Subcutaneous abdominal adipose tissue (tissue), 5 donors: ENCODE data around the gene TMEM225B.
"Not testable (repeated sequence)": the region's sequence is repeated elsewhere in the genome, so short reads cannot be mapped to it uniquely, and the experiment has no call there.

ENCODE experiments used
- H3K27ac ChIP-seq: one replicate; pipeline ENCODE4 v1.7.0; 2013; ENCODE audit warnings: low read depth, mild to moderate bottlenecking, inconsistent platforms, low read length, moderate library complexity
- H3K27me3 ChIP-seq, 5 donors: one replicate each; pipeline ENCODE4 v1.7.0; 2013; ENCODE audit warnings: low read length in 5 of 5, inconsistent platforms in 1 of 5; ENCODE audit not compliant: control insufficient read depth in 5 of 5, insufficient read depth in 4 of 5
- H3K36me3 ChIP-seq, 5 donors: one replicate each; pipeline ENCODE4 v1.7.0; 2013; ENCODE audit warnings: low read length in 5 of 5; ENCODE audit not compliant: control insufficient read depth in 5 of 5, insufficient read depth in 5 of 5
- H3K4me1 ChIP-seq, 5 donors: one replicate each; pipeline ENCODE4 v1.7.0; 2013; ENCODE audit warnings: low read length in 5 of 5, mild to moderate bottlenecking in 3 of 5, moderate library complexity in 1 of 5; ENCODE audit not compliant: control insufficient read depth in 5 of 5, insufficient read depth in 5 of 5
- H3K4me3 ChIP-seq, 5 donors: one replicate each; pipeline ENCODE4 v1.7.0; 2013; ENCODE audit warnings: low read length in 5 of 5, low read depth in 1 of 5
- H3K9ac ChIP-seq, 5 donors: one replicate each; pipeline ENCODE4 v1.7.0; 2013; ENCODE audit warnings: low read length in 5 of 5, mild to moderate bottlenecking in 4 of 5, moderate library complexity in 3 of 5
- H3K9me3 ChIP-seq, 5 donors: one replicate each; pipeline ENCODE4 v1.7.0; 2013; ENCODE audit warnings: low read length in 5 of 5; ENCODE audit not compliant: control insufficient read depth in 5 of 5
- donor health status: healthy.
- donor health status: healthy.
- donor health status: healthy.
- donor health status: healthy.
- donor health status: healthy.

The TMEM225B gene

DNA sequence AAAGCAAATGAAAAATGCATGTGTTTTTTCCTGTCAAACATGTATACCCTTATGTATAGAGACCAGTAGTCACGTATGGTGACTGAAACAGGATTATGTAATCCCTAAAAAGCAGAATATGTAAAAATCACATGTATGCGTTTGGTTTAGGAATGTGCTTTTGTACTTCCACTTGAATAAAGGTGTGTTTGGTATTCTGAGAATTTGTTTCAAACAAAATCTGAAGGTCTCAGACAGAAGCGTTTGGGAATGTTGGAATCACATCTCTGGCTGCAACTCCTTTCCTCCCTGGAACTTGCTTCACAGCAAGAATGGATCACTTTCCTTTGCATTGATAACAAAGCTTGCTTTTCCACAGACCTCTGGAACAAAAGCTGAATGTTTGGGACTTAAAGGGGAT is 21.8 kb upstream of the TMEM225B start:
- H3K9me3 ChIP-seq: no peaks in the 10 kb centered on the region
- H3K27me3 ChIP-seq: no peaks in the 10 kb centered on the region
- H3K9ac ChIP-seq: no peak overlapping the region
- no peak overlapping the region for H3K27ac ChIP-seq
- H3K4me1 ChIP-seq: peaks cover 0 to 16% (median 13%) of the 10 kb centered on the region in 5 donors
- no peak overlapping the region for H3K4me3 ChIP-seq
- H3K36me3 ChIP-seq: peaks cover 19 to 31% (median 28%) of the 10 kb centered on the region in 5 donors

DNA sequence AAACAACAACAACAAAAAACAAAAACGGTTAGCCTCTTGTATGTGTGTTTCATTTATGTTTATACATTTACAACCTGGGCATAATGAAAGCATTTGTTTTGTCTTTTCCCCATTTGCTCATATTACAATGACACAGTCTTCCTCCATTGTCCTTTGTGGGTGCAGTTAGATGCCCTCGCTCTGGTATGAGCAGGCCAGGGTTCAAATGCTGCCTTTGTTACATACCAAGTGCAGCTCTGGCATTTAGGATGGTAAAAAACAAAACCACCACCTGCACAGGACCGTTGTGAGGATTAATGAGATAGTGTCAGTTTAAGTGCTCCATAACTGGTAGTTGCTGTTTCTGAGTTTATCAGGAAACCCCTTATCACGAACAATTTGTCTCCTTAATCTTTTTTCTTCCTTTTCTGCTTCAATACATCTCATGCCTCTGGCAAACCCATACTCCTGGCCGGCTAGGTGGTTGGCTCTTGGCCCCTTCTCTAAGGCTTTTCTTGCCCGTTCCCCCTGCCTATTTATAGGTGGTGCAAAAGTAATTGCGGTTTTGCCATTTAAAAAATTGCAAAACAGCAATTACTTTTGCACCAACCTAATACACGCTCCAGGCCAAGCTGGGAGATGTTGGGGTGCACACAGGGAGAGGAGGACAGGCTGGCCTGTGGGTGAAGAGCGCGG is 18.6 kb upstream of the TMEM225B start:
- H3K4me1 ChIP-seq: peaks cover 0 to 16% (median 13%) of the 10 kb centered on the region in 5 donors
- H3K4me3 ChIP-seq: peak overlapping the region in 4 of 5 donors; percentile 71 to 77 (median 72)
- no peaks in the 10 kb centered on the region for H3K9me3 ChIP-seq
- no peaks in the 10 kb centered on the region for H3K27me3 ChIP-seq
- no peak overlapping the region for H3K27ac ChIP-seq
- peaks cover 0 to 4% (median 0%) of the 10 kb centered on the region in 5 donors for H3K36me3 ChIP-seq
- peak overlapping the region in 4 of 5 donors; percentile 29 to 75 (median 68) for H3K9ac ChIP-seq

DNA sequence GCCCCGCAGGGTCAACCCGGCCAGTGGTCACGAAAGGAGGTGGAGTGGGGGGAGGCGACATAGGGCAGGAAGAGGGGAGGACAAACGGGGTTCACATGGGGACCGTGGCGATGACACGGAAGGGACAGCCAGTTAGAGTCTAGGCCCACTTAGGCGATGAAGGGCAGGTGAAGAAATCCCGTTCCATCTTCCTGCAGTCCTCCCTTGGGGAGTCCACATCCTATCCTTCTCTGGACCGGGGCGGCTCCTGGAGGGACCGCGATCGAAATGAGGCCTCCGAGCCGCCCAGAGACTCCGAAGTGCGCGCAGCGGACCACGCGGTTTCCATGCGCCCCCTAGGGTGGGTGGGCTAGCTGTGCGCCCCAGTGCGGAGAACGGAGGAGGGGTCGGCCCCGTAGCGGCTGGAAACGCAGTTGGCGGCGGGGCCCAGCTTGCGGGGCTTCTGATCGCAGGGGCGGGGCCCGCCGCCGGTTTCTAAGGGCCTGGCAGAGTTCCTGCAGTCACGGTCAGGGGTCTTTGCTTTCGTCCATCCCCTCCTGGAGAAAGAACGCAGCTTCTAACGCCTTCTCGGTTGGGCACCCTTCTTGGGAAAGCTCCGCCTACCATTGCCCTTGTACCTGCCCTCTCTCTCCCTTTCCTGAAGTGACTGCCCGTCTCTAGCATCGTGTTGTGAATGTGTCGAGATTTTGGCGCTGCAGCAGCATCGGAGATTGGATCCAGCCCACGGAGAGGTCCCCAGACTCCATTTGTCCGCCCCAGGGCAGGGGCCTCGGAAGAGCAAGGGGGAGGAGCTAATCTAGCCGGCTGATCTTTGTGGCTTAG is 17.9 kb upstream of the TMEM225B start:
- Histone ChIP-seq H3K36me3 (no peaks in the 10 kb centered on the region), H3K9ac (peak overlapping the region; percentile 29 to 75 (median 66)), H3K4me1 (peaks cover 0 to 16% (median 13%) of the 10 kb centered on the region in 5 donors), H3K27me3 (no peaks in the 10 kb centered on the region), H3K4me3 (peak overlapping the region; percentile 71 to 77 (median 72)), H3K9me3 (no peaks in the 10 kb centered on the region), H3K27ac (no peak overlapping the region)

DNA sequence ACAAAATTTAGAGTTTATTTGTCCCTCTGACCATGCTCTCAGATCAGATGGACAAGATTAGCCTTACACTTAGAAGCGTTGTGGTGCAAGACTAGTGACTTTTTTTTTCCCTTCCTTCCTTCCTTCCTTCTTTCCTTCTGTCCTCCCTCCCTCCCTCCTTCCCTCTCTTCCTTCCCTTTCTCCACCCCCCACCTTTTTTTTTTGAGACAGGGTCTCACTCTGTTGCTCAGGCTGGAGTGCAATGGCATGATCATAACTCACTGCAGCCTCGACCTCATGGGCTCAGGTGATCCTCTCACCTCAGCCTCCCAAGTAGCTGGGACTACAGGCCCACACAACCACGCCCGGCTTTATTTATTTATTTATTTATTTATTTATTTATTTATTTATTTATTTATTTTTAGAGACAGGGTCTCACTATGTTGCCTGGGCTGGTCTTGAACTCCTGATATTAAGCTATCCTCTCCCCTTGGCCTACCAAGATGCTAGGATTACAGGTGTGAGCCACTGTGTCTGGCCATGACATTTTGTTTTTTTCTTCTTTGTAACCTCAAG is 17.2 kb upstream of the TMEM225B start:
- Histone ChIP-seq H3K4me3 (peak overlapping the region; percentile 71 to 77 (median 72)), H3K4me1 (peaks cover 0 to 16% (median 13%) of the 10 kb centered on the region in 5 donors), H3K9ac (peak overlapping the region; percentile 29 to 75 (median 66))
- H3K9me3 ChIP-seq, H3K27me3 ChIP-seq, H3K27ac ChIP-seq, H3K36me3 ChIP-seq: not testable (repeated sequence)

DNA sequence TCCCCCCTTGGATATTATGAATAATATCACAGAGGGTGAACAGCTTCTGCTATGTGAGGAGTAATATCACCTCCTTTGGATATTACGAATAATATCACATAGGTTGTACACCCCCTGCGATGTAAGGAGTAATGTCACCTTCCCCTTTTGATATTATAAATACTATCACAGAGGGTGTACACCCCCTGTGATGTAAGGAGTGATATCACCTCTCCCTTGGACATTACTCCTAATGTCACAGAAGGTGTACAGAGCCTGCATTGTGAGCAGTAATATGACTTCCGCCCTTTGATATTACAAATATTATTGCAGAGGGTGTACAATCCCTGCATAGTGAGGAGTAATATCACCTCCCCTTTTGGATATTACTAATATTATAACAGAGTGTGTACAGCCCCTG is 9.2 kb upstream of the TMEM225B start:
- H3K27ac ChIP-seq: no peak overlapping the region
- no peaks in the 10 kb centered on the region for H3K27me3 ChIP-seq

GRCh38 chr7:99594948-99595745 is 2.9 kb upstream of the TMEM225B start:
- no peaks in the 10 kb centered on the region for H3K27me3 ChIP-seq
- no peaks in the 10 kb centered on the region for H3K36me3 ChIP-seq
- no peak overlapping the region for H3K9ac ChIP-seq
- H3K27ac ChIP-seq: no peak overlapping the region
- H3K9me3 ChIP-seq: no peaks in the 10 kb centered on the region
- H3K4me3 ChIP-seq: no peak overlapping the region
- no peaks in the 10 kb centered on the region for H3K4me1 ChIP-seq

More for the DNA sequence above, 9.2 kb upstream of the TMEM225B start:
- Histone ChIP-seq H3K9me3 (no peaks in the 10 kb centered on the region), H3K4me1 (no peaks in the 10 kb centered on the region), H3K4me3 (no peak overlapping the region), H3K9ac (no peak overlapping the region), H3K36me3 (no peaks in the 10 kb centered on the region)

DNA sequence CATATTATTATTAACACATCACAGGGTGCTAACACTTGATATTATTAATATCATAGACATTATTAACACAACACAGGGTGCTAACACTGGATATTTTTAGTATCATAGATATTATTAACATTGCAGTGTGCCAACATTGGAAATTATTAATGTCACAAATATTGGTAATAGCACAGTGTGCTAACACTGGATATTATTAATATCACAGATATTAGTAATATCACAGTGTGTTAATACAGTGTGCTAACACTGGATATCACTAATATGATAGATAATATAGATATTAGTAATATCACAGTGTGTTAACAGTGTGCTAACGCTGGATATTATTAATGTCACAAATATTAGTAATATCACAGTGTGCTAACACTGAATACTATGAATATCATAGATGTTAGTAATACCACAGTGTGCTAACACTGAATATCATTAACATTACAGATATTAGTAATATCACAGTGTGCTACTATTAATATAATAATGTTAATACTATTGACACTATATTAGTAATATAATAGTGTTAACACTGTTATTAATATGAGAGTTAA is 1.6 kb upstream of the TMEM225B start:
- Histone ChIP-seq H3K36me3 (no peaks in the 10 kb centered on the region), H3K4me1 (no peaks in the 10 kb centered on the region), H3K27me3 (no peaks in the 10 kb centered on the region), H3K9me3 (no peaks in the 10 kb centered on the region), H3K27ac (no peak overlapping the region), H3K9ac (no peak overlapping the region), H3K4me3 (no peak overlapping the region)

DNA sequence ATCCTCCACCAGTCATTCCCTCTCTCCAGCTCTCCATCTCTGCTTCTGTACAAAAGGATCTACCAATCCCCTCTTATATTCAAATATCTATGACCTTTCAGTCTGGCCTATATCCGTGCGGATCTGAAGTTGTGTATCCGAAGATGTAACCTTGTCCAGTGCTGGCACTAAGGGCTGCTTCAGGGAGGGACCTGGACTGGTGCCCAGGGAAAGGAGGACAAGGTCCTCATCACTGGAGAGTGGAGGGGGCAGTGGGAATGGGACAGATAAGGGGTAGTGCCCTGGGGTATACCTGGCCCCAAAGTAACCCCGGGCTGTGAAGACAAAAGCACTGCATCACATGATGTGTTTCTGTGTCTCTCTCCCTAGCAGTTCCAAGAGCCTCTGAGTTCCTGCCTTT is 1.8 kb downstream of the TMEM225B start:
- H3K9me3 ChIP-seq: no peaks in the 10 kb centered on the region
- H3K4me3 ChIP-seq: no peak overlapping the region

DNA sequence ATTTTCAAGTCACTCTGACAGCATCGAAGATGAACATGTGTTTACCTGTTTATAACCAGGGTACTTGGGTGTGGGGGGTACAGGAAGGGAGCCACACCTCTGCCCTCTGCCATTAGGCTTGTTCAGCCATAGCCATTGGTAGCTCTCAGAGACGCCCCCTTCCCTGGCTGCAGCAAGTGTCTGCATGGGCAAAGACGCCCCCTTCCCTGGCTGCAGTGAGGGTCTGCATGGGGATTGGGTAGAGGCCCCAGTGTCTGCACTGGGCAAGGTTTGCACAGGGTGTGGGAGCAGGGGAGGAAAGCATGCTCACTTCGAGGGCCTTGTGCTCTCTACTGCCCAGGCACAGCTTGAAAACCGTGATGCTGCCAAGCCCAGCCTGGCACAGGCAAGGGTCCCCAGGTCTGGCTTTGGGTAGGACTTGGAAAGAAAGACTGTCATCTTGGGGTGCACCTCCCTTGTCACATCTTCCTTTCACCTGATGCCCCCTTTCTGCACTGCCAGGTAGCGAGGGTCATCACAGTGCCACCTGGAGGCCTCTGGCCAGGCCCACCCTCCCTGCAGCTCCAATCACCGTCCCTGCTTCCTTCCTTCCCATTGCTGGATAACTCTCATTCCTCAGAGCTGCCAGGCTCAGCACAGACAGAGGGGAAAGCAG is 3.7 kb downstream of the TMEM225B start:
- Histone ChIP-seq H3K36me3 (no peaks in the 10 kb centered on the region), H3K27ac (no peak overlapping the region), H3K27me3 (no peaks in the 10 kb centered on the region), H3K9ac (no peak overlapping the region), H3K9me3 (no peaks in the 10 kb centered on the region), H3K4me3 (no peak overlapping the region), H3K4me1 (no peaks in the 10 kb centered on the region)

More for the DNA sequence above, 1.8 kb downstream of the TMEM225B start:
- Histone ChIP-seq H3K27me3 (no peaks in the 10 kb centered on the region), H3K4me1 (no peaks in the 10 kb centered on the region), H3K27ac (no peak overlapping the region), H3K36me3 (no peaks in the 10 kb centered on the region), H3K9ac (no peak overlapping the region)
